CD4-positive, alpha-beta T cell treated with Interleukin-1 beta for 1 hour (primary cell): ENCODE results near the gene NDUFB7.

ENCODE experiments used
- DNase-seq, 2 donors: peaks; one replicate each; pipeline ENCODE4 v3.0.0-alpha.2; 2020 to 2022

Gene NDUFB7

DNA sequence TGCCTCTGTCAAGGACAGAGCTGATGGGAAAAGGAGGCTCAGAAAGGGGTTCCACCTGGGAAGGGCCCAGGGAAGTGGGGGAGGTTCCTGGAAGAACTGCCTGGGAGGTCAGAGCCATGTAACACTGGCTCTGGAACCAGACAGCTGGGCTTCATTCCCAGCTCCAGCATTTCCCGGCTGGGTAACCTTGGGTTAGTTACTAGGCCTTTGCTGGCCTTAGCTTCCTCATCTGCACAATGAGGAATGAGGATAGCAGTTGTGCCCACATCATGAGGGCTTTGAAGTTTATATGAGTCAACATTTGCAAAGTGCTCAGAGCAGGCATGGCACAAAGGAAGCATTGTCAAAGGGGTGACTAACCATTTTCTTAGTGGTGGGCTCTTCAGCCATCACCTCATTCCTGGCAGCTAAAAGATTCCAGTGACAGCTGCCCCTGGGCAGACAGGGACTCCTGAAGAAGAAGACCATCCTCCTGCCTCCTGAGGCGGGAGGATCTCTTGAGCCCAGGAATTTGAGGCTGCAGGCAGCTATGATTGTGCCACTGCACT is 51.9 kb downstream of the NDUFB7 start:
- no peak for DNase-seq

DNA sequence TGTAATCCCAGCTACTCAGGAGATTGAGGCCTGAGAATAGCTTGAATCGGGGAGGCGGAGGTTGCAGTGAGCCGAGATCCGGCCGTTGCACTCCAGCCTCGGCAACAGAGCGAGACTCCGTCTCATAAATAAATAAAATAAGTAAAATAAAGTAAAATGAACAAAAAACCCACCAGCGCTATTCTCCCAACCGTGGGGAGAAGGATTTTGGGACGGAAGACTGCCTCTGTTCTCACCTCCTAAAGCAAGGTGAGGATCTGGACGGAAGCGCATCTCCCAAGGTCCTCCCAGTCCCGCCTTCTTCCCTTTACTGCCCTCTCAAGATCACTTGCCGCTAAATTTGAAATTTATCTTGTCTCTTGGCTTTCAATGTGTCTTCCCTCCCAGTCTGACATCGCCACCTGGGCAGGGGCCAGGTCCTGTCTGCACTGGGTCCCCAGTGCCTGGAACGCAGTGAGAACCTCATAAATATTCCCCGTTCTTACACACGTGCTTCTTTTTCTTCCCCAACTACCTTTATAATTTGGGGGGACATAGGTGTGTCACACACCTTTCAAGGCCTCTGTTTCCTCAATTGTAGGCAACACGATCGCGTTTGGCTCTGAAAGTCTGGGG is 52.5 kb downstream of the NDUFB7 start:
- no peak for DNase-seq

DNA sequence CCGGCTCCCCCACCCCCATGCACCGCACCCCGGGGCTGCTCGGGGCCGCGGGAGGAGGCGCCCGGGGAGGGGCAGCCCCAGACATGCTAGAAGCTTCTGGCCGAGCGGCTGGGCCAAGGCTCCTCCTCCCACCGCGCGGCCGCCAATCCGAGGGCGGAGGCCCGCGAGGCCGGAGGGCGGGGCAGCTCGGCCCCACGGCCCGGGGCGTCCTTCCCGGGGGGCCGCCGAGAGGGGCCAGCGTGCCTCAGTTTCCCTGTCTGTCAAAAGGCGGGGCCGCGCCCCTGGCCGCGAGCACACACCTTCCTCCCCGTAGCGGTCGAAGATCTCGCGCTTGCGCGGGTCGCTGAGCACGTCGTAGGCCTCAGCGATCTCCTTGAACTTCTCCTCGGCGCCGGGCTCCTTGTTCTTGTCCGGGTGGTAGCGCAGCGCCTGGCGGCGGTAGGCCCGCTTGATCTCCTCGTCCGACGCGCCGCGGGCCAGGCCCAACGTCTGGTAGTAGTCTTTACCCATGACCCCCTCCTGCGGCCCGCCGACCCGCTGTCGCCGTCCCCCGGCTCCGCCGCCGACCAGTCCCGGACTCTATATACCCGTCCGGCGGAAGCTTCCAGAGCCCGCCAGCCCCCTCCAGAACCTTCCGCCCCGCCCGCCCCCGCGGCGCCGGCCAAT is 53.9 kb downstream of the NDUFB7 start, which contains the start of gene DNAJB1:
DNAJB1 (minus strand) TSS at position 558 of the 666 bp plus-strand sequence; CDS start at position 510, 48 bp downstream.
- DNase-seq = peak; percentile 79 to 82

DNA sequence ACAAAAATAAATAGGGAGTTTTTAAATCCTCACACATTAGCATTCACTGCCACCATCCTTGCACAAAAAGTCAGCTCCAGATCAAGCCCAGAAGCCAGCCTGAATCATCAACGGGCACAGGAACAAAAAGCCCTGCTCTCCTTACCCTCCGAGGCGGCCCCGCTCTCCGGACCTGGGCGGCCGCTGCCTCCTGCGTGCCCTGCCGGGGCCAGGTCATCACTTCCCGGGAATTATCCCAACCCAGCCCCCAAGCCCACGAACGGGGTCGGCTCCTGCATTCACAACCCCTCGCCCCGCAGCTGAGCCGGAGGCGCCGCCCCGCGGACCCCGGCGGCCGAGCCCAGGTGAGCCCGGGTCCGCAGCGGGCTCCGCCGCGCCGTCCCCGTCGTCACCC is 54.4 kb downstream of the NDUFB7 start:
- no peak for DNase-seq

DNA sequence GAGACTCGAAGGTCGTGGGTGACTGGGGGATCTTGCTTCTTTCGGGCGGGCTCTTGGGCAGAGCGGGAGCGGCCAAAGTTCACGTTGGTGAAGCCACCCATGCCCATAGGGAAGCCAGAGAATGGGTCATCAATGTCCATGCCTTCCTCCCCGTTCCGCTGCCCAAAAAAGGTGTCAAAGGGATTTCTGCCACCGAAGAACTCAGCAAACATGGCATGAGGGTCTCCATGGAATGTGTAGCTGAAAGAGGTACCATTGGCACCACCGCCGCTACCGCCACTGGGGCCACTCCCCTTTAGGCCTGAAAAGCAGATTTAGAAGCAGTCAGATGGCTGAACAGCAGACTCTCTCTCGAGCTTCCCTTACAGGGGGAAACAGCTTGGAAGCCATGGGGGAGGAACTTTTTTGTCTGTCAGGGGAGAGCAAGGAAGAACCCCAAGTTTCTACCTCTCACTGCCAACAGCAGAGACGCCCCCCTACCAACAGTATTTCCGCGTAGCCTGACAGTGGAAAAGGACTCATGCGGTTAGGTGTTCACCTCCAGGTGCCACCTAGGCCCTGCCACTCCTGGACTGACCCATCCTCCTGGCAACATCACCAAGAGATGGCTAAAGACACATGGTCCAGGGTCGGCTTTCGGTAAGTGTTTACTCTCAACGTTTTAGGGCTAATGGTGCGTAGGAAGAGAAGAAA is 55.0 kb downstream of the NDUFB7 start:
- DNase-seq = peak in 1 of 2 donors; percentile 48
